ENCODE results near the gene MGP.

DNA sequence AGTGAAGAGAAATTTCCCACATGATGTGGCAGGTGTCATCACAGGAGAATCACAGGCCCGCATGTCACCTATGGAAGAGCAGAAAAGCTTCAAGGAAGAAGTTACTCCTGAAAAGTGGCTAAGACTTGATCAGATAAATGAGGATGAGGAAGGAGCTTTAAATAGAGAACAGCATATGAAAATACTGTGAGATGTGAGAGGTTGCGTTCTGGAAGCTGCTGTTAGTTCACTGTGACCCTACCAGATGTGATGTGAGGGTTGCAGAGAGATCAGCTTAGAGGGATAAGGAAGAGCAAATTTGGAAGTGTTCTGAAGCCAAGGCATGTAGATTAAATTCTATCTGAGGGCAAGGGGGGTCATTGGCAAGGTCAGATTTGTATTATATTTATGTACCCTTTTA is 35.6 kb upstream of the MGP start:
- no peak for TF ChIP-seq POLR2A (IDR thresholded peaks at IDR 0.05)
- TF ChIP-seq, protein P1, sequence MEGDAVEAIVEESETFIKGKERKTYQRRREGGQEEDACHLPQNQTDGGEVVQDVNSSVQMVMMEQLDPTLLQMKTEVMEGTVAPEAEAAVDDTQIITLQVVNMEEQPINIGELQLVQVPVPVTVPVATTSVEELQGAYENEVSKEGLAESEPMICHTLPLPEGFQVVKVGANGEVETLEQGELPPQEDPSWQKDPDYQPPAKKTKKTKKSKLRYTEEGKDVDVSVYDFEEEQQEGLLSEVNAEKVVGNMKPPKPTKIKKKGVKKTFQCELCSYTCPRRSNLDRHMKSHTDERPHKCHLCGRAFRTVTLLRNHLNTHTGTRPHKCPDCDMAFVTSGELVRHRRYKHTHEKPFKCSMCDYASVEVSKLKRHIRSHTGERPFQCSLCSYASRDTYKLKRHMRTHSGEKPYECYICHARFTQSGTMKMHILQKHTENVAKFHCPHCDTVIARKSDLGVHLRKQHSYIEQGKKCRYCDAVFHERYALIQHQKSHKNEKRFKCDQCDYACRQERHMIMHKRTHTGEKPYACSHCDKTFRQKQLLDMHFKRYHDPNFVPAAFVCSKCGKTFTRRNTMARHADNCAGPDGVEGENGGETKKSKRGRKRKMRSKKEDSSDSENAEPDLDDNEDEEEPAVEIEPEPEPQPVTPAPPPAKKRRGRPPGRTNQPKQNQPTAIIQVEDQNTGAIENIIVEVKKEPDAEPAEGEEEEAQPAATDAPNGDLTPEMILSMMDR (IDR thresholded peaks at IDR 0.05), result no peak

Data from testis (tissue), 2 donors.